ENCODE data around the gene SEC24C. TPM values are rescaled to one million over a fixed set of nuclear protein-coding genes. Genes with fewer than 3 reads are reported as not detected.

SEC24C gene, protein sequence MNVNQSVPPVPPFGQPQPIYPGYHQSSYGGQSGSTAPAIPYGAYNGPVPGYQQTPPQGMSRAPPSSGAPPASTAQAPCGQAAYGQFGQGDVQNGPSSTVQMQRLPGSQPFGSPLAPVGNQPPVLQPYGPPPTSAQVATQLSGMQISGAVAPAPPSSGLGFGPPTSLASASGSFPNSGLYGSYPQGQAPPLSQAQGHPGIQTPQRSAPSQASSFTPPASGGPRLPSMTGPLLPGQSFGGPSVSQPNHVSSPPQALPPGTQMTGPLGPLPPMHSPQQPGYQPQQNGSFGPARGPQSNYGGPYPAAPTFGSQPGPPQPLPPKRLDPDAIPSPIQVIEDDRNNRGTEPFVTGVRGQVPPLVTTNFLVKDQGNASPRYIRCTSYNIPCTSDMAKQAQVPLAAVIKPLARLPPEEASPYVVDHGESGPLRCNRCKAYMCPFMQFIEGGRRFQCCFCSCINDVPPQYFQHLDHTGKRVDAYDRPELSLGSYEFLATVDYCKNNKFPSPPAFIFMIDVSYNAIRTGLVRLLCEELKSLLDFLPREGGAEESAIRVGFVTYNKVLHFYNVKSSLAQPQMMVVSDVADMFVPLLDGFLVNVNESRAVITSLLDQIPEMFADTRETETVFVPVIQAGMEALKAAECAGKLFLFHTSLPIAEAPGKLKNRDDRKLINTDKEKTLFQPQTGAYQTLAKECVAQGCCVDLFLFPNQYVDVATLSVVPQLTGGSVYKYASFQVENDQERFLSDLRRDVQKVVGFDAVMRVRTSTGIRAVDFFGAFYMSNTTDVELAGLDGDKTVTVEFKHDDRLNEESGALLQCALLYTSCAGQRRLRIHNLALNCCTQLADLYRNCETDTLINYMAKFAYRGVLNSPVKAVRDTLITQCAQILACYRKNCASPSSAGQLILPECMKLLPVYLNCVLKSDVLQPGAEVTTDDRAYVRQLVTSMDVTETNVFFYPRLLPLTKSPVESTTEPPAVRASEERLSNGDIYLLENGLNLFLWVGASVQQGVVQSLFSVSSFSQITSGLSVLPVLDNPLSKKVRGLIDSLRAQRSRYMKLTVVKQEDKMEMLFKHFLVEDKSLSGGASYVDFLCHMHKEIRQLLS
- total RNA-seq (2022; extraction: Qiagen RNA extraction) = 43.5 to 63.9 TPM (median 63.2 TPM) in 5 replicates

DNA sequence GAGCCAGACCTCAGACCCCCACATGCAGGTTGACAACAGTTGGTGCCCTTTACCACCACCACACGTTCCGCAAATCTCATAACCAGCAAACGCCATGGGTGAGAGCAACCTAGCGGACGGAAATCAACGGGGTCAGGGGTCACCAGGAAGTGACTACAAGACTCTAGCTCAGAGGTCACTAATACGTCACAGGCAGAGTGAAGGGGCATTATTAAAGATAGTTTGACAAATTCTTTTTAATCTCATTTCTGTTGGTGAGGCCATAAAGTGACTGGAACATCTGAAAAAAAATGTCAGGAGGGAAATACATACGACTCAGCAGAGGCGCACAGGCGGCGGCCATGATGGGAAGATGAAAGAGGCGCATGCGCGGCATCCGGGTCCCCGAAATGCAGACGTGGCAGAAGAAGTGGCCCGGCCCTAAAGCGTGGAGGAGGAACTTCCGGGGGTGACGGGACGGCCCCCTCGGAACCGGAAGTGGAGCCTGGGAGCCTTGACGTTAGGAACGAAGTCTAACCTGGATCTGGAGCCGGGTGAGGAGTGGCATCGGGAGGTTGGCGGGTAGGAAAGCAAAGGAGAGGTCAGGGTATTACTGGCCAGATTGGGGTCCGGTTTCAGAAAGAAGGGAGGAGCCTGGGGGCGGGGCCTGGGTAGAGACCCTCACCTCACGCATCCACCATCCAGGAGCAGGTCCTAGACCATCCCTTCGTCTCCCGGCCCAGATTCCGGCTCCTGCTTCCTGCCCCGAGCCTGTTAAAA, at the start of gene SEC24C:
SEC24C (plus strand) TSS at position 468 of the 759 bp plus-strand sequence. CDS start 2,461 bp downstream, outside the sequence.

DNA sequence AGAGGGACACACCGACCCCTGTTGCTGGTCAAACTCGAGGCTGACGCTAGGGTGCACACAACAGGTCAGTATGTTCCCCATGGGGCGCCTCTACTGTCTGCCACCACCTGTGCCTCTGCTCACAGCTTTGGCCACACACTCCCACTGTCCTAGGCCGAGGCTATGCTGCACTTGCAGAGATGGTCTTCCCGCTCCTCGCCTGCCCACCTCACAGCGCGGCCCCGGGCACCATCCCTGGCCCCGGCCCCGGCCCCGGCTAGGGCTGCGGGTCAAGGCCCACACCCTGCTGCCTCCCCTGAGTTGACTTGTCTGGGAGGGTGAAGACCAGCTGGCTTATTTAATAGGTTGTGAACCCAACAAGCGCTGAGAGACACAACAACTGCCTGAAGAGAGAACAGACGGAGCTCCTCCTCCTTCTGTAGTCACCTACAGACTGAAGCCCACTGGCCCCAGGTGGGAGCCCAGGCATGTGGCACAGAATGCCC, 46.5 kb upstream of the SEC24C start, which contains the start of gene AGAP5:
AGAP5 (minus strand) TSS at position 435 of the 485 bp plus-strand sequence; CDS start at position 81, 354 bp downstream.

DNA sequence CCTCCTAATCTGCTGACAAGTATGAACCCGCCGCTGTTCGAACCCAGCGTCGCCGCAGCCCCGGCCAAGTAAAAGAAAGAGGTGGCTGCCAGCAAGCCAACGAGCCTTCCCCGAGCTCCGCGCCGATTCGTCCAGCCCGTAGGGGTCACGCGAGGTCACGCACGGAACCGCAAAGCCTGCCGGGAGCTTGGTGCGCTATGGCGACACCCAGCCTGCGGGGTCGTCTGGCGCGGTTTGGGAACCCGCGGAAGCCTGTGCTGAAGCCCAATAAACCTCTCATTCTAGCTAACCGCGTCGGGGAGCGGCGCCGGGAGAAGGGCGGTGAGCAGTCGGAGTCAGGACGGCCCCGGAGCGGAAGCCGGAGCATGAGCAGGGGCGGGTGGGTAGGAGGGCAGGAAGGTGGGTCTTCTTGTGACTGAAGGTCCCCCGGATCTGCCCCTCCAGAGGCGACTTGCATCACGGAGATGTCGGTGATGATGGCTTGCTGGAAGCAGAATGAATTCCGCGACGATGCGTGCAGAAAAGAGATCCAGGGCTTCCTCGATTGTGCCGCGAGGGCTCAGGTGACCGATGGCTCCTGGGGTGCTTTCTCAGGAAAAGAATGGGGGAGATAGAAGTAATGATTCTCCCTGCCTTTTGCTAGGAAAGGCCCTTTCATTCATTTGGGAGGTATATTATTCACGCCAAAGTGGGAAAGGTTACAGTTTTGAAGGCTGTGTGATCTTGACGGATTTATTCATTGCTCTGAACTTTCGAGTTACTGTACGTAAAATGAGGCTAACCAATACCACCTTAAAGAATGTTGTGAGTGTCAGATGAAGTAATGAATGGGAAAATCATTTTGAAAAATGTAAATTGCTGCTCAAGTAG, 37.9 kb downstream of the SEC24C start, which contains the start of gene CHCHD1:
CHCHD1 (plus strand) TSS at position 170 of the 870 bp plus-strand sequence; CDS start at position 198, 28 bp downstream.

DNA sequence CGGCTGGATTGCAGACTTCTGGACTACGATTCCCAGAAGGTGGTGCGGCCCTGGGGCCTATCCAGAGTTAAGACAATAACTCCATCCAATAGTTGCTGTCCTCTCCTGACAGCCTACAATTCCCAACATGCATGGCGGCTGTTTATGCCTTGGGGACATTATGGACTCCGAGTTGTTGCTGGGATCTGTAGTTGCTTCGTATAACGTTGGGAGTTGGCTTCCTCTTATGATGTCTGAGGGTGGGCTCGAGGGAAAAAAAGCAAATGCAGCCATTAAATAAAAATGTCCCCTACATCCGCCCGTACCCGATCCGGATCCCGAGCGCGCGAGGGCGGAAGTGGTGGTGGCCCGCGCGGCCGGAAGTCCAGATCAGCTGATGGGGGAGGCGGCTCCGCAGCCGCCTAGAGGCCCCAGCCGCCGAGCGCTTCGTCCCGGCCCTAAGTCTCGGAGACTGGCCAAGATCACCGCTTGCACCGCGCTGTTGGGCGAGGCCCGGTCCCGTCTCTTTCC, 41.1 kb downstream of the SEC24C start, which contains the start of gene ZSWIM8:
ZSWIM8 (plus strand) TSS at position 396 of the 510 bp plus-strand sequence. CDS start 273 bp downstream, outside the sequence.

Other genes starting within 250 kb of the SEC24C start
- gene PPP3CB, start 248.3 kb upstream of the SEC24C start, total RNA-seq (2022; extraction: Qiagen RNA extraction) = 16.2 to 18.3 TPM (median 16.9 TPM) in 5 replicates
- 7.6 to 12.5 TPM (median 11.7 TPM) in 5 replicates for gene USP54, start 153.0 kb upstream of the SEC24C start, total RNA-seq (2022; extraction: Qiagen RNA extraction)
- gene MYOZ1, start 102.9 kb upstream of the SEC24C start, total RNA-seq (2022; extraction: Qiagen RNA extraction) = 0.05 to 0.16 TPM in 2 of 5 replicates, not detected in the others
- 0.02 to 0.07 TPM (median 0.02 TPM) in 5 replicates for gene SYNPO2L, start 88.3 kb upstream of the SEC24C start, total RNA-seq (2022; extraction: Qiagen RNA extraction)
- 1.3 to 2.7 TPM (median 2.4 TPM) in 5 replicates for gene AGAP5, start 46.3 kb upstream of the SEC24C start, total RNA-seq (2022; extraction: Qiagen RNA extraction)
- gene CHCHD1, start 37.7 kb downstream of the SEC24C start, total RNA-seq (2022; extraction: Qiagen RNA extraction) = 50.0 to 70.0 TPM (median 51.9 TPM) in 5 replicates
- 25.3 to 46.6 TPM (median 43.3 TPM) in 5 replicates for gene ZSWIM8, start 41.2 kb downstream of the SEC24C start, total RNA-seq (2022; extraction: Qiagen RNA extraction)
- gene NDST2, start 67.2 kb downstream of the SEC24C start, total RNA-seq (2022; extraction: Qiagen RNA extraction) = 11.9 to 18.2 TPM (median 14.6 TPM) in 5 replicates
- gene CAMK2G, start 130.2 kb downstream of the SEC24C start, total RNA-seq (2022; extraction: Qiagen RNA extraction) = 15.8 to 19.4 TPM (median 18.2 TPM) in 5 replicates
- 79.7 to 99.9 TPM (median 88.7 TPM) in 5 replicates for gene PLAU, start 166.8 kb downstream of the SEC24C start, total RNA-seq (2022; extraction: Qiagen RNA extraction)